GM21723 (cell line): ENCODE measurements around the gene ATP10A.

Source experiments
- ATAC-seq: cut with Tn5 transposase; IDR thresholded peaks from one replicate; pipeline ENCODE4 v1.9.1; 2021; ENCODE audit warnings: mild to moderate bottlenecking, moderate library complexity; ENCODE audit not compliant: unreplicated experiment

Gene ATP10A

DNA sequence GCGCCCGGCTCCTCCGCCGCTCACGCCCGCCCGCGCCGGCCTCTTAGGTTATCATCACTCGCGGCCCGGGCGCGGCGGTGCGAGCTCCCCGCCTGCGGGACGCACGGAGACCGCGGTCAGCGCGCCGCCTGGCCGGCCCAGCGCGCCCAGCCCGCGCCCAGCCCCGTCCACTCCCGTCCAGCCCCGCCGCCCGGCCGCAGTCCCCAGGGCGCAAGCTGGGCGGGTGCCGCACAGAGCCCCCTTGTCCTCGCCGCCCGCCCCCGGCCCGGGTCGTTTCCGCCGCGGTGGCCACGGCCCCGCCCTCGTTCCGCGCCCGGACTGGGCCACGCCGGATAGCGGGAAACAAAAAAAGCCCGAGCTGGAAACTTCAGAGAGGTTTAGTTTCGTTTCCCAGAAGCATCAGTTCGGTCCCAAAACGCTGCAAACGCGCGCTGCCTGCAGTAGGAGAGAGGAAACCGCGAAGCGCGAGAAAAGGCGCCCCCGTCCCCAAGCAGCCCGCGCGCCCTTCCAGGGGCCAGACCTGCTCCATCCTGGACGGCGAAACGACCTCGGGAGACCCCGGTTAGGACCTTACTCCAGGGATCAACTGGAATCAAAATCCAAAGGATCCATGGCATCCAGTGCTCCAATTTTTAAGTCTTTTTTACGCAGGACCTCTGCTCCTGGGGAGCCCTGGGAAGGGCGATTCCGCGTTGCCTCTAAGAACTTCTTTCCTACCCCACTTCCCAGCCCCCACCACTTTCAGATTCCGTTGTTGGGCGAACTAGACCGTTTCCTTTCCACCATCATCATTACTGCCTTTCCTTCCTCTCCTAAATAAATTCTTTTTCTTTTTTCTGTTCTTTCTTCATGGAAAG, at the start of gene ATP10A:
Gene ATP10A, minus strand, starts transcription at position 217 of the 857 bp plus-strand sequence. CDS start 231 bp downstream, outside the sequence.
- no peak for ATAC-seq

- ATAC-seq: no peak
These were observed 48.9 kb upstream of the ATP10A start for GRCh38 chr15:25912035-25912434.

DNA sequence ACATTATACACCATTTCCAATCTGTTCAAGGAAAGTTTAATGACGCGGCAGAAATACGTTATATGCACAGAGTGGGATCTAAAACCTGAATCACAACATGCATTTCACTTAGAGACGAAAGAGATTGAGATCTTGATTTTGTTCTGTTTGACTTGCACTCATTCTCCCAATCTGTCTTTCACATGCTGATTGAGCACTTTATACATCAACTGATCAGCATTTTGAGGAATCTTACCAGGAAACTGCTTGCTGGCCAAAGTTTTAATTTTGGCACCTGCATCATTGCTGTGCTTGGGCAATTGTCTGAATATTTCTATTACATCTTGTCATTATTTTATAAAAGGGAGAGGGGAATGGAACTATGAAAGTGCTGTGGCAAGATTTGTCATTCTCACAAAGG, 47.7 kb upstream of the ATP10A start:
- no peak for ATAC-seq

- ATAC-seq: no peak
These were observed 46.7 kb upstream of the ATP10A start for GRCh38 chr15:25909806-25910205.

- no peak for ATAC-seq
These were observed 46.2 kb upstream of the ATP10A start for GRCh38 chr15:25909325-25909724.

DNA sequence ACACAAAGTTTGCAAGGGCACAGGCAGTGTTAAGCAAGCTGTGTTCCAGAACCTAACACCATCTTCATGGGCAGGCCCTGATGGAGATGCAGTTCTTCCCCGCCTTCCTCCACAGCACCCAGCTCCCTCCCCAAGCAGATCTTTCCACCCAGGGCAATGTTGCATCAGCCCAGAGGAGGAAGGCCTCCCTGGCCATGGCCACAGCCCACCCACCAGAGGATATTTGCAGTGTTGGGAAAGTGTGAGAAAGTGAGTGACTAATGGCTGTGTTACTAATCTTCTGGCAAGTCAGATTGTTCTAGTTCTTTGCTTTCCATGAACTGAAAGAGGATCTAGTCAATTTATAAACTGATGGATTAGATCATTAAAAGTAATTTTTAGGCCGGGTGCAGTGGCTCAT, 42.0 kb upstream of the ATP10A start:
- no peak for ATAC-seq

GRCh38 chr15:25903024-25903581, 40.0 kb upstream of the ATP10A start:
- ATAC-seq: no peak

- no peak for ATAC-seq
These were observed 38.9 kb upstream of the ATP10A start for GRCh38 chr15:25901811-25902605.

- ATAC-seq: no peak
These were observed 37.8 kb upstream of the ATP10A start for GRCh38 chr15:25900901-25901300.

GRCh38 chr15:25900431-25900830, 37.3 kb upstream of the ATP10A start:
- ATAC-seq: no peak

GRCh38 chr15:25899870-25900269, 36.7 kb upstream of the ATP10A start:
- ATAC-seq: no peak

DNA sequence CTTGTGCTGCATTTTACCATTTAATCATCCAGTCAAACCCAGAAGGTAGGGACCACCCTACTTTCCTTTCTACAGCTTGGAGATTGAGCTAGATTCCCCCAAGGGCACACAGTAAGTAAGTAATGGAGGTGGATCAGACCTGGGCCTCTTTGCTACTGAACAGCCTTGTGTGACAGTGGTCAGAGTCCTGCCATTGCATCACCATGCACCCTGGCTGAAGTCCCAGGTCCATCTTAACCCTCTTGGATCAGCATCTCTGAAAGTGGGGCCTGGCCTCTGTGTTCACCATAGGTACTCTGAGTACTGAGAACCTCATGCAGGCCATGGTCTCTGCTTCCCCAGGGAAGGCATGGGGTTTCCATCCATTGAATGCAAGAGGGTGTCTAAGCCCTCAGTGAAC, 34.5 kb upstream of the ATP10A start:
- ATAC-seq: no peak

- ATAC-seq: no peak
These were observed 31.3 kb upstream of the ATP10A start for GRCh38 chr15:25894371-25894902.

DNA sequence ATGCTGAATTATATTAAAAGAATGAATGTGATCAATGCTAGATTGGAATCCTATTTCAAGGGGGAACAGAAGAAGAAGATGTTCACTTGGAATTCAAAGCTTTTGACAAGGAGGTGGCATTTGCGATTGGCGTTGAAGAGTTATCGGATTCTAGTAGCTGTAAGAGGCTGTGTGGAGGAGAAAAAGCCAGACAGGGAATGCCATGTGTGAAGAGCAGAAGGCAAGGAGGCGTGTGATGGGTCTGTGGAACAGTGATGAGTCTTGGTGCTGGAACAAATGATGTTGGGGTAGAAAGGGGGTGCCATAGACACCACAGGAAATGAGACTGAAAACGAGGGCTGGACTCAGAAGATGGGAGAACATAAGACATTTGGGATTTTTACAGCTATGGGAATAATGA, 30.5 kb upstream of the ATP10A start:
- no peak for ATAC-seq

DNA sequence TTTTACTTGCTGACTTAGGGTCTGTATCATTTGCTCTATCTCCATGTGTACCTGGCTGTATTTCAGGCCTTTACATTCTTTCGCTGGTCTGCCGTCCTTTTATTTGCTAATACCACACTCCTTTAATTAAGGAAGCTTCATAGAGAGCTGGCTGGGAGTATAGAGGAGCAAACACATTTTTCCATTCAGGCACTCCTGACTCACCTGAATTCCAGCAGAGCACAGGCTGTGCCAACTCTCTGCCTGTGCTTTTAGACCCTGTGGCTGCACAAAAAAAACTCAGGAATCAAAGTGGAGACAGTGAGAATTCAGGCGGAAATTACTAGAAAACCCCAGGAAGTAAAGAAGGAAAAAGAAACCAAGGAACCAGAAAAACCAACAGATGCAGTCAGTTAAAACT, 29.0 kb upstream of the ATP10A start:
- no peak for ATAC-seq

- ATAC-seq: no peak
These were observed 28.0 kb upstream of the ATP10A start for GRCh38 chr15:25891081-25891480.

DNA sequence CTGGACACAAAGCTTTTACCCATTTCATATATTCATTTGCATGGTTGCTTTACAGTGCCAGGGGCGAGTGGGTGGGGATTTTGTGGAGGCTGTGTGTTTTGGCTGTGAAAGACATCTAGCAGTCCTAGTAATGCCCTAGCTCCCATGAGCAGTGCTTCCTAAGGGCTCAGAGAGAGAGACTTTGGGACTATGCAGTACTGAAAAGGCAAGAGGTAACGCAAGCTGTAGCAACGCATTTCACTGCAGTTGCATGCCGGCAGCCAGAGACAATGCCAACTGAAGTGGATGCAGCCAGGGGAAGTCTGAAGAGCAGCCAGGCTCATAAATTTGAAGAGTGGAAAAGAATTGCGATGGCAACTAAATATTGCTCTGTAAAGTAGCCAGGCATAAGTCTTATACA, 27.4 kb upstream of the ATP10A start:
- ATAC-seq: no peak

- ATAC-seq: no peak
These were observed 24.7 kb upstream of the ATP10A start for GRCh38 chr15:25887870-25888269.

DNA sequence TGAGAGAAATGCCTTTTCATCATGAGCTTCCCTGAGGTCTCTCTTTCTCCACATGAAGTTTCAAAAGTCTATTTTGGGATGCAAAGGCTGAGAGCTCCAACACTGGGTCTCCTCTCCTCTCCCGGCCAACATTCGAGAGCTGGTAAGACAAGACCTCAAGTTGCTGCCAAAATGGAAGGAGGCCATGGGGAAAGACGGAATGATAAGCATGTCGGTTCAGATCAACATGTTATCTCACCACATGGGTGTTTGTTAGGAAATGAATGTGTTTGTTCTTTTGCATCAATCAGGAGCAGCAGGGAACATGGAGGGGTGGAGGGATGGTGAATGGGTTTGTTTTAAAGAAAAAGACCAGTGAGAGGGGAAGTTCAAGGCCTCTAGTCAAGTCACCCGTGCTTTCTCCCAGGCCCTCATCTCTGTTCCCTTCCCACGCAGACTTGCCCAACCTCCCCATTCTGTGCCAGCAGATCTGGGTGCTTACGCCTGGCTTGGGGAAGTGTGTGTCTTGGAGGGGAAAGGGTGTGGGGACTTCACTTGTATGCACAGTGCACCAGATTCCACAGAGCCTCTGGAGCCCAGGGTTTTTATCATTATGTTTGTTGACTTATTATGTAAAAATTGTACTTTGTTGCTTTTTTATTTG, 23.5 kb upstream of the ATP10A start:
- ATAC-seq: no peak

- ATAC-seq: no peak
These were observed 21.2 kb upstream of the ATP10A start for GRCh38 chr15:25884370-25884769.
